NCI-H1417 (cell line): ENCODE results near the gene IL1A.

Experiments
- DNase-seq, 3 experiments: peaks; one replicate each; lab custom pipeline; 2025; lab: John Stamatoyannopoulos, UW

The IL1A gene

DNA sequence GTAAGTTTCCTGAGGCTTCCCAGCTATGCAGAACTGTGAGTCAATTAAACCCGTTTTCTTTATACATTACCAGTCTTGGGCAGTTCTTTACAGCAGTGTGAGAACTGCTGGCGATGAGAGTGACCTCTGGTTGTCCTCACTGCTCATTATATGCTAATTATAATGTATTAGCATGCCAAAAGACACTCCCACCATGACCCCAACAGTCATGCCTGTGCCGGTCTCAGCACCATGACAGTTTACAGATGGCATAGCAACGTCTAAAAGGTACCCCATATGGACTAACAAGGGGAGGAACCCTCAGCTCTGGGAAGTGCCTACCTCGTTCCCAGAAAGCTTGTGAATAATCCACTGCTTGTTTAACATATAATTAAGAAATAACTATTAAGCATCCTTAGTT, 8.1 kb upstream of the IL1A start:
- no peak for DNase-seq

DNA sequence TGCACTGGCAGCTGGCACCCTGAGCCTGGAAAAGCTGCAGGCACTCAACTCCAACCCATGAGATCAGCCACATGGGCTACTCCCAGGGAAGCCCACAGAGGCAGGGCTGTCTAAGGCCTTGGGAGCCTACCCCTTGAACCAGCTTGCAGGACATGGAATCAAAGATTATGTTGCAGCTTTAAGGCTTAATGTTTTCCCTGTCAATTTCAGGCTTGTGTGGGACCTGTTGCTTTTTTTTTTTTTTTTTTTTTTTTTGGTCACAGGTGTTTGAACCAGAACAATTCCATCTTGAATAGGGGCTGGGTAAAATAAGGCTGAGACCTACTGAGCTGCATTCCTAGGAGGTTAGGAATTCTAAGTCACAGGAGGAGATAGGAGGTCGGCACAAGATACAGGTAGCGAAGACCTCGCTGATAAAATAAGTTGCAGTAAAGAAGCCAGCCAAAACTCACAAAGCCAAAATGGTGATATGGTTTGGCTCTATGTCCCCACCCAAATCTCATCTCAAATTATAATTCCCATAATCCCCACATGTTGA, 7.5 kb upstream of the IL1A start:
- no peak for DNase-seq

DNA sequence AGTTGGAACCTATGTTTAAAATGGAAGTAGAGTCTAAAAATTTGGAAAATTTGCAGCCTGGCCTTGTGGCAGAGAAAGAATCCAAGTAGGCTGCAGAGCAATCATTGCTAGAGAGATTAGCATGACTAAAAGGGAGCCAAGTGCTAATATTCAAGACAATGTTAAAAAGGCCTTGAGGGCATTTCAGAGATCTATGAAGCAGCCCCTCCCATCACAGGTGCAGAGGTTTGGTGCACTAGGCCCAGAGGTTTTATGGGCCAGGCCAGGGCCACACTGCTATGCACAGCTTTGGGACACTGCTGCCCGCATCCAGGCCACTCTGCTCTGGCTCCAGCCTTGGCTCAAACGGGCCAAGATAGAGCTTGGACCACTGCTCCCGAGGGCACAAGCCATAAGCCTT, 6.7 kb upstream of the IL1A start:
- no peak for DNase-seq

DNA sequence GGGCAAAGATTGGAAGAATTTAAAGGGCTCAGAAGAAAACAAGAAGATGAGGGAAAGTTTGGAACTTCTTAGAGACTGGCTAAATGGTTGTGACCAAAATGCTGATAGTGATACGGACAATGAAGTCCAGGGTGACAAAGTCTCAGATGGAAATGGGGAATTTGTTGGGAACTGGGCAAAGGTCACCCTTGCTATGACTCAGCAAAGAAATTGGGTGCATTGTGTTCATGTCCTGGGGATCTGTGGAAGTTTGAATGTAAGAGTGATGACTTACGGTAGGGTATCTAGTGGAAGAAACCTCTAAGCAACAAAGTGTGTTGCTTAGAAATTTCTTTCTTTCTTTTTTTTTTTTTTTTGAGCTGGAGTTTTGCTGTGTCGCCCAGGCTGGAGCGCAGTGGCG, 6.0 kb upstream of the IL1A start:
- no peak for DNase-seq

DNA sequence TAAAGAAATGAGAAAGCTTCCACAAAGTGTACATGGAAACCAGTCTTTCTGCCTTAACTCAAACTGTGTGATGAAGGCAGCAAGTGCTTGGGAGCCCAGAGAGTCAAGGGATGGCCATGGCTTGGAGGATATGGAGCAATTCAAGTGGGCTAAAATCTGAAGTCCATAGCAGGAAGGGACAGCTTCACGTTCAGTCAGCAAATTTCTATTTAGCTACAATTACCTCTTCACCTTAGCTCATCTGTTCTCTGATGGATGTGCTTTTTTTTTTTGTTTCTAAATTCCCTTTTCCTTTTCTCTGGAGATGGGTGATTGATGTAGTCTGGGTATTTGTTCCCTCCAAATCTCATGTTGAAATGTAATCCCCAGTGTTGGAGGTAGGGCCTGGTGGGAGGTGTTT, 4.9 kb upstream of the IL1A start:
- DNase-seq = no peak

DNA sequence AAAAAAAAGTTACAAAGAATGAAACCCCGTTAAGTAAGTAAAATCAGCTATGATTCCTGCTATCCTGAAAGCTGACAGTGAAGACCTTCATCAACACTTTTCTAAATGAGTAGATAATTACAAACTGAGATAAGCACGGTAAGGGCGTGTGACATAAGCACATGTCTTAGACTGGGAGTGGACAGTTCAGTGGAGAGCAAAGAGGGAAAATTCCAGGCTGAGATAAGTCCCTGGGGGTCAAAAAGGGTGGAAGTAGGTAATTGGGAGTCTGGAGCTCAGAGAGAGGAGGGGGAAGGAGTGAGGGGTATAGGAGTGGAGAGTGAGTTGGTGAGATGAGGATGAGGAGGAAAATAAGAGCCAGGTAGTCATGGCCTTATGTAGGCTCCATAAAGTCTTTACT, 4.4 kb upstream of the IL1A start:
- no peak for DNase-seq

DNA sequence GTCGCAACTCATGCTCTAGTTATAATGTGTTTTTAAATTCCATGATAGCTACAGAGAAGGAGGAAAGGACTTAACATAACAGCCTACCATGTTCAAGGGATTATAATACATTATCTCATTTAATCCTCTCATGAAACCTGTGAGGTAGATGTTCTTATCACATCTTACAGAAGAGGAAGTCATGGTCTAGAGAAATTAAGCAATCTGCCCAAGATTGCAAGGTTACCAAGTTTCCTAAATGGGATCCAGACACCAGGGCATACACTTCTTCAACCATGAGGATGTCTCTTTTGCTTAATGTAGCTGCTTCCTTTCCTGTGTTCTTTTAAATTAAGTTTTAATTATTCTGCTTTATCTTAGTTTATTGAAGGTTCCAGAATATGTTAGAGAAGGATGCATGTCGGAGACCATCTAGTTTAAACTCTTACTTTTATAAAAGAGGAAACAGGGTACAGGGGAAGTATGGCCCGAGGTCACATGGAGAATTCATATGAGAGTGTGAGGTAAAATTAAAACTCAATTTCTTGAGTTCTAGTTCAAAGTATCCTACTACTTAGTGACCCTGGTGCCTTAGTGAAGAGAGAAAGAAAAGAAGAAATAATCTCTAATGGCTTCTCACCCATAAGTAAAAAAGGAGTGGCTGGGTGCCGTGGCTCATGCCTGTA, 3.6 kb upstream of the IL1A start:
- DNase-seq = no peak

DNA sequence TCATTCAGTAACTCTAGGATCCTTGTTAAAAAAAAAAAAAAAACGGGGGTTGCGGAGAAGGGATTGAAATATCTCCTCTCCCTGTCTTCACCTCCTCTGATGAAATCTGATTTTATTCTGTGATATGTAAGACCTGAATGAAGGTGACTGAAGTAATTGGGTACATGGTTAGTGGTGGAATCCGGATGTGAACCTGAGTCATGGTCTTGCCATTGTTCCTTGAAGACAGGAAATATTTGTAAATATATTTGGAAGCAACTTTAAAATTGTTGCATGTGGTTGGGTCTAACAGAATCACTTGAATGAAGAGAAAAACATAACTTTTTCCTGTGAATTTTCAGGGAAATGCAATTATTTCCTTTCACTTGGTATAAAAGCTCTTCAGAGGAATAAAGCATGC, 3.0 kb upstream of the IL1A start:
- no peak for DNase-seq

DNA sequence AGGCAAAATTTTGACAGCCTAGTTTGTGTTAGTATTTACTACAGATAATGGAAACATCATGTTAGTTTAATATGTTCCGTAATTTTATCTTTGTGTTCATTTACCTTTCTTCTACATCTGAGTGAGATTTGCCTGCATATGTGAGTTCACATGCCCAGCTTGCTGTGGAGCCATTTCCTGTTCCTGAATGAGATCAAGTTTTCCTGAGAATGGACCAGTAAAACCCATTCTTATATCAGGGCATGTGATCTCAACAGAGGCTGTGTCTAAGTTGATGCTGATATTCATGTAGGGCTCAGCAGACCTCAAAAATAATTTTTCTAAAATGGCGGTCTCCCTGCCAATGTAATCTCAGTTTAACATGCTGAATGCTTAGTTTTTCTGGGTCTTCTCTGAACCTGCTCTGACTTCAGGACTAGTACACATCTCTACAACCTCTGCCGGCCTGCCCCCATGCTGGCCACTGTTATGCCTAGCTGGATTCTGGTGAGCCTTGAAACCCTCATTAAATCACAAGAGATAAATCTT, 1.0 kb downstream of the IL1A start:
- no peak for DNase-seq

DNA sequence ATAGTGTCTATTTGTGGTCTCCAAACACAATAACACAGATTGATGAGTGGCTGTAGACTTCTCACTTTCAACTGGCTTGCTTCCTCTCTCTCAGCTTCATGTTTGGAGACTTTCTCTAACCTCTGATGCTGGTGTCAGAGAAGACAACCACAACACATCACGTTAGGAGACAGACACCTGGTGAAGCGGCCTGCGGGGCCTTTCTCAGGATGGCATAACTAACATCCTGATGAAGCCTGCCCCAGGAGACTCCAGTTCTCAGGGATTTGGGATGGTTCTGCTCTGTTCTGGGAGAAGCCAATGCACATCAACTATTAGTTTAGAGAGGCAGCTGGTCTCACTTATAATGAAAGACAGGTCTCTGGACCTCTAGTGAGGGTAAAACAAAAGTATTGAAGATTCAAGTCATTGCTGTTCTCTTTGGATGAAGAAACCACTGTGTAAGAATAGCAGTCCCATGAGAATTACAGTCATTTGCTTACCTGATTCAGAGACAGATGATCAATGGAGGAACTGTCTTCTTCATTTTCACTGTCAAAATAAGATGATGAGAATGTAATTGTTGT, 2.0 kb downstream of the IL1A start:
- DNase-seq = no peak

DNA sequence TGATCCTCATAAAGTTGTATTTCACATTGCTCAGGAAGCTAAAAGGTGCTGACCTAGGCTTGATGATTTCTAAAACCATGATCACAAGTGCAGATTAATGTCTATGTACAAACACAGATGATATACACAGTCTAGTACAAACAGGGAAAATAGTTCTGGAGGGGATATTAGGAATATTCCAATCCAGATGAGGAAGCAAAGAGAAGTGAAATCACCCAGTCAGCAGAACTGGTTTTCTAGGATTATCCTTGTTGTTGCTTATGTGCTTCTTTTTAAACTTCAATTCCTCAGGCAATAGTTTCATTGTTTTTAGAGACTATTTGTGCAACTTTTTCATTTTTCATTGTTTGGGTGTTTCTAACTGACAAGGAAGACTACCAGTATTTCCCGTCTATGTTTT, 4.7 kb downstream of the IL1A start:
- no peak for DNase-seq

DNA sequence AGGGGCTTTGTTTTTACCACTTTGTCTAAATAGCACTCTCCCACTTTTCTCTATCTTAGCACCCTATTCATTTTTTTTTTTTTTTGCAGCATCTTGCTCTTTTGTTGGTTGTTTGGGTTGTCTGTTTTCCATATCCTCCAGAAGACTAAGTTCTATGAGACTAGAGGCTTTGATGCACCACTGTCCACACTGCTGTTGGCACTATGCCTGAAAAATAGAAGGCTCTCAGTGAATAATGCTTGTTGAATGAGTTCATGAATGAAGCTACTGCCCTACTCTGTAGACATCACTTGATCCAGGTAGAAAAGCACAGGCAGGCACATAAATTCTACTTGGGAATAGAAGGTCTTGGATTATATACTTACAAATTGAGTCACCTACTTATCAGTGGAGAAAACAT, 7.3 kb downstream of the IL1A start:
- no peak for DNase-seq

DNA sequence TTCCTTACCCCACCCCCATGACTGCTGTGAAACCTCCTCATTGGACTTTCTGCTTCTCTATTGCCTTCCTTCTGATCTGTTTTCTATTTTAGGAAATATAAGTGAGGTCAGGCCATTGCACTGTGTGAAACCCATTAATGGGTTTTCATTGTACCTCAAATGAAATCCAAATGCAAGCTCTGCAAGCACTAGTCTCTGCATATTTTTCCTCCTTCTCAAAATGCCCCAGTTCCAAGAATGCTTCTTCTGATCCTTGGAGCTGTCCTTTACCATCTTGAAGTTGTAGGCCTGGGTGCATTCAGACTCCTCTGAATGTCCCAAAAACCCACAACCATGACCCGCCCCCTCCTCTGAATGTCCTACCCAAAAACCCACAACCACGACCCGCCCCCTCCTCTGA, 8.2 kb downstream of the IL1A start:
- DNase-seq = no peak

DNA sequence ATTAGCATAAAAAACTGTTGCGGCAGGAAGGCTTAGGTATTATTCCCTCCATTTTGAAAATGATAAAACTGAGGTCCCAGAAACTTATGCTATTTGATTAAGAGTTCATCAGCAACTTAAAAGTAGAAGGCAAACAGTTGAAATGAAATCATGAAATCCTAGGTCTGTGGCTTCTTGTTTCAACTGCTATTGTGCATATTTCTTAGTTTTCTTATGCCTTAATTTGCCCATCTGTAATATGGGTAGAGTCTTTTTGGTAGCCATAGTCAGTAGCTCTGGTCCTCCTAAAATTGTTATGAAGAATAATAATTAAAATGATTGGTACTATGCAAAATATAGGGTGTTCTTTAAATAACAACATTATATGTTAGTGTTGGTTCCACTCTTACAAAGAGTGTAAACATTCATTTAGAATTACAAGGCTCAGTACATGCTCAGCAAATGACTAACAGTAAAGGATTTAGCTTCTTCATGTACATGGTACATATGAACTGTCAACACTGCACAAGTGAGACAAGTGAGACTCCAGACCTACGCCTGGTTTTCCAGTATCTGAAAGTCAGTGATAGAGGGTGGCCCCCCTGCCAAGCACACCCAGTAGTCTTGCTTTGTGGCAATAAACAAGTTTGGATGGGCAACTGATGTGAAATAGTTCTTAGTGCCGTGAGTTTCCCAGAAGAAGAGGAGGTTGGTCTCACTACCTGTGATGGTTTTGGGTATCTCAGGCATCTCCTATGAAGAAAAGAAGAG, 9.6 kb downstream of the IL1A start:
- no peak for DNase-seq

DNA sequence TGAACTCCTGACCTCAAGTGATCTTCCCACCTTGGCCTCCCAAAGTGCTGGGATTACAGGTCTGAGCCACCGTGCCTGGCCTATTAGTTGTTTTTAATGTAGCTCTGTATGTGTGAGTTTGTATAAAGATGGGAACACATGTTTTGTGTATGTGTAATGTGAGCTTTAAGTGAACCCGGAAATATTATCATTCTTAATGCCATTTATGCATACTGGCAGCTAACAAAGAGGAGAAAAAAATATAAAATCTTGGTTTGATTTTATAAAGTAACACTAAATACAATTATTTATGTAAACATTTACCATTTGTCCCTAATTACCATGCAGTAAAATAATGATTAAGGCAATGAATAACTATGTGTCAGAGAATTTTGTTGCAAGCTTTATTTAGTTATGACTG, 10.7 kb downstream of the IL1A start:
- no peak for DNase-seq

DNA sequence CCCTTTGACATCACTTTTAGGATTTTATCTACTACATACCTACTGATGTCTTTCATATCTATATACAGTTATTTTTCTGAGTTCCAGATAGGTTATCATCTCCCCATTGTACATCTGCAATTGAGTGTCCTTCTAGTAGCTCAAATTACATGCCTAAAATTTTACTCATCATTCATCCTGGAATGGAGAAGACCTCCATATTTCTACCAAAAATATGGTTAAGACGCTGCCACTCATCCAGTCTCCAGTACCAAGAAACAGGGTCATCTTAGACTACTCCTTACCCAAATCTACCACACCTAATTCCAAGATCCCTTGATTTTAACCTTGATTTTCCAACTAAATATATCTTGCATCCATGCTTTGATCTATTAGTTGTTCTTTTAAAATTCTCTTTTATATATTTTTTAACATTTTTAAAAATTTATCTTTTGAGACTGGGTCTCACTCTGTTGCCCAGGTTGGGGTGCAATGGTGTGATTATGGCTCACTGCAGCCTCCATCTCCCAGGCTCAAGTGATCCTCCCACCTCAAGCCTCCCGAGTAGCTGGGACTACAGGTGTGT, 11.3 kb downstream of the IL1A start:
- no peak for DNase-seq

DNA sequence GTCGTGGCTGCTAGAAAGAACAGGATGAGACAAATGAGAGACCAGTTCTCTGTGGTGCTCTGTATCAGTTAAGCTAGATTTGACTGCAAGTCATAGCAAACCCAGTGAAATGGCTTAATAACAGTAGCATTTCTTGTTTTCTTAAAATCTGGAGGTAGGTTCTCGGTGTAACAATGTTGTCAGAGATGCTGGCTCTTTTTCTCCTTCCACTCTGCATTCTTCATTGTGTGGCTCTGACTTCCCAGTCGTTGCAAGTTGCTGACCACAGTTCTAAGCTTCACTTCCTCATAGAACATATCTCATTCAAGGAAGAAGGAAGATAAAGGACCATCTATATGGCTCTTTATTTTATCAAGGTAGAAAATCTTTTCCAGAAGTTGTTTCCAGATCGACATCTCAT, 12.0 kb downstream of the IL1A start:
- no peak for DNase-seq

DNA sequence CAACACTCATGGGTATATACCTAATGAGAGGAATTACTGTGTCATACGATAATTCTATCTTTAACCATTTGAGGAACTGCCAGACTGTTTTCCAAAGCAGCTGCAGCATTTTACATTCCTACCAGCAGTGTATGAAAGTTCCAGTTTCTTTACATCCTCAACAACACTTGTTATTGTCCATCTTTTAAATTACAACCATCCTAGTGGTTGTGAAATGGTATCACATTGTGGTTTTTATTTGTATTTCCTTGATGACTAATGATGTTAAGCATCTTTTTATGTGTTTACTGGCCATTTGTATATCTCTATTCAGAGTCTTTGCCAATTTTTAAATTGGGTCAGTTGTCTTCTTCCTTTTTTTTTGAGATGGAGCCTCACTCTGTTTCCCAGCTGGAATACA, 15.9 kb downstream of the IL1A start:
- DNase-seq = no peak

DNA sequence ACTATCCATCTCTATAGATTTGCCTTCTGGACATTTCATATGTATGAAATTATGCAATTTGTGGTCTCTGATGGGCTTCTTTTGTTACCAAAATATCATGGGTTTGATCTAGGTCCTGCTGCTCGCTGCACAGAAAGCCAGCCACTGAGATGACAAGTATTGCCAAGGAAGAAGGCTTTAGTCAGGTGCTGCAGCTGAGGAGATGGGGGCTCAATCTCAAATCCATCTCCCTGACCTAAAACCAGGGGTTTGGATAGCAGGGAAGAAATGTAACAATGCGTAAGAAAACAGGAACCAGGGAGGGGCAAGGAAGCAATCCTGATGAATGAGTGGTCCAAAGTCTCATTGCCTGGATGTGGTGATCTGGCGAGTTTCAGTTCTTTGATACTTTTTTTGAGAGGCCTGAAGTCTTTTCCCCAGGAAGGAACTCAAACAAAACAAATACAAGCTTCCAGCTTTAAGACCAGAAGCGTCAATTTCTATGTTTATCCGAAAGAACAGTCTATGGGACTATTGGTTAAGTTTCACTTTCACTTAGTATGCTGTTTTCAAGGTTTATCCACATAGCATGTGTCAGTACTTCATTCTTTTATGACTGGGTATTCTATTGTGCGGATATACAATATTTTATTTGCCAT, 16.5 kb downstream of the IL1A start:
- DNase-seq = no peak

DNA sequence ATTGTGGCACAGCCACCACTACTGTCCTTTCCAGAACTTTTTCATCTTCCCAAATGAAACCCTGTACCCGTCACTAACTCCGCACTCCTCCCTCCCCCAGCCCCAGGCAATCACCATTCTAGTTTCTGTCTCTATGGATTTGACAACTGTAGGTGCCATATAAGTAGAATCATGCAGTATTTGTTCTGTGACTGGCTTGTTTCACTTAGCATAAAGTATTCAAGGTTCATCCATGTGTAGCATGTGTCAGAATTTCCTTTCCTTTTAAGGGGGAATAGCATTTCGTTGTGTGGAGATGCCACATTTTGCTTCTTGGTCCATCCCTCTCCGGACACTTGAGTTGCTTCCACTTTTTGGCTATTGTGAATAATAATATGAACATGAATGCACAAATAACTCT, 19.0 kb downstream of the IL1A start:
- peak in 2 of 3 experiments; percentile 38 to 59 for DNase-seq

DNA sequence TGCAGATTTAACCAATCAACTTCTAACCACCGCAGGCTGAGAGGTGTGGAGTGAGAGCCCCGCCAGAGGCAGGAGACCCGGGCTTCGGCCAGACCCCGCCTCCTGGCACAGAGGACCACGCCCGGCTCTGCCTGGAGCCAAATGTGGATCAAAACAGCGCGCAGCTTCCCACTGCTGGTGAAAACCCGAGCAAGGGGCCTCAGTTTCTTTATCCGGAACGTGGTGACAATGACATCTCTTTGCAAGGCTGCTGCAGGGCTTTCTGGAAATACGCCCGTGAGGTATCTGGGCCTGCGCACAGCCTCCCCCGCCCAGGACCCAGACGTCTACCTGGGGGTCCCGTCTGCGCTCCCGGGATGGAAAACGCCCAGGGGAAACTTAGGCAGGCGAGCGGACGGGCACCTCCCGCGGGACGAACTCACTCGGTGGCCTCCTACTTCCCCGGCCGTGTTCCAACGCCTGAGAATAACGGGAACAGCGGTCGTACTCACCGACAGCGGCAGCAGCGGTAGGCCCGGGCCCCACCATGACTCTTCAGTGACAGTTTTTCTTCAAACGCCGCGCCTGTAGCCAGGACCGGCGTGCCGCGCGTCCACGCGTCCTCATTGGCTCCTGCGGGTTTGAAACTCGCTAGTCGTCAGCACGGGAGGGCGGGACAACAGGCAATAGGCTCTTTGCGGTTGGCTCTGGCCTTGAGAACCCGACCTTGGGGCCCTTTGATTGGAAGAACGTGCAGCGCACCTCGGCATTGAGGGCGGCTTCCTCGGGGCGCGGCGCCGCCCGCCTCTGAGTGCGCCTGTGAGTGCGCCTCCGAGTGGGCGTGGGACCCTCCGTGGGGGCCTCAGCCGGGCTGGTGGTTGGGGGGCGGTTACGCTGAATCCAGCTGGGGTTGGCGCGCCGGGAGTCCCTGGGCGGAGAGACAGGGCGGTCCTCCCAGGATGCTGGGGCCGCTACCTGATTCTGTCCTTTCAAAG, 19.9 kb downstream of the IL1A start, which contains the start of gene CKAP2L:
CKAP2L (minus strand) TSS at position 539 of the 974 bp plus-strand sequence; CDS start at position 528, 11 bp downstream.
- DNase-seq = peak; percentile 94 to 99 (median 98)
